Endothelial cell of umbilical vein (primary cell): ENCODE results near the gene ITGA5. TPM values are rescaled to one million over a fixed set of nuclear protein-coding genes. Genes with fewer than 3 reads are reported as not detected.

Source experiments
- BruUV-seq: library from RNA; stranded (reverse); fragments of 400-500 nt; replicated peaks from 2 replicates; lab custom pipeline; 2021; lab: Mats Ljungman, UMichigan
- CTCF ChIA-PET: fragments of 300-600, 350-600 bp; sonication (Branson Sonifier 250); formaldehyde crosslinking; loops from one replicate; lab custom pipeline; 2021; ENCODE audit warnings: antibody characterized with exemption, inconsistent platforms; lab: Charles Lee
- POLR2A ChIA-PET: fragments of 300-600, 350-600 bp; sonication (Branson Sonifier 250); formaldehyde crosslinking; loops from one replicate; lab custom pipeline; 2021; ENCODE audit warnings: antibody characterized with exemption, inconsistent platforms; lab: Charles Lee
- DNase-seq: peaks from one replicate; pipeline ENCODE4 v3.0.0-alpha.2; 2011; ENCODE audit warnings: low read depth, low spot score
- FAIRE-seq: peaks from 2 replicates; lab custom pipeline; 2011; peaks lifted over from hg19 to GRCh38; lab: Jason Lieb, UNC
- H2AFZ ChIP-seq: 2 replicates; pipeline ENCODE4 v1.6.0; 2012; ENCODE audit warnings: low read depth, low read length, control low read depth, inconsistent platforms
- H3K27ac ChIP-seq: 2 replicates; pipeline ENCODE4 v1.5.1; 2011; ENCODE audit warnings: low read depth, mild to moderate bottlenecking, control low read depth, low read length, moderate library complexity; ENCODE audit not compliant: insufficient read depth
- H3K27me3 ChIP-seq, 2 experiments: 2 replicates each; pipeline versions ENCODE4 v1.6.0 to v1.6.1; 2011; ENCODE audit warnings: low read length in 2 of 2, mixed read lengths in 1 of 2; ENCODE audit not compliant: control insufficient read depth in 2 of 2, insufficient read depth in 2 of 2
- H3K36me3 ChIP-seq, 2 experiments: 2 replicates in 1 of 2; 3 replicates in 1 of 2; pipeline ENCODE4 v1.5.1; 2011; ENCODE audit warnings: low read length in 2 of 2, mild to moderate bottlenecking in 1 of 2, moderate library complexity in 1 of 2; ENCODE audit not compliant: control insufficient read depth in 2 of 2, insufficient read depth in 2 of 2; ENCODE audit errors: extremely low read depth in 1 of 2
- H3K4me1 ChIP-seq: 3 replicates; pipeline ENCODE4 v1.5.1; 2011; ENCODE audit warnings: mild to moderate bottlenecking, low read length; ENCODE audit not compliant: control insufficient read depth, insufficient read depth; ENCODE audit errors: extremely low read depth
- H3K4me2 ChIP-seq: 2 replicates; pipeline ENCODE4 v1.6.1; 2011; ENCODE audit warnings: low read length, control low read depth, mixed read lengths; ENCODE audit not compliant: insufficient read depth
- H3K4me3 ChIP-seq, 3 experiments: fragments of 200-600 bp in 1 of 3; sonication (generic), shearing (Covaris generic) in 1 of 3; replicated peaks in 1 of 3; 2 replicates each; pipeline ENCODE4 v1.5.1; 2011 to 2016; ENCODE audit warnings: control low read depth in 3 of 3, low read length in 3 of 3, mild to moderate bottlenecking in 2 of 3, inconsistent platforms in 1 of 3, low read depth in 1 of 3, moderate library complexity in 1 of 3; ENCODE audit not compliant: insufficient read depth in 1 of 3
- H3K79me2 ChIP-seq: 2 replicates; pipeline ENCODE4 v1.6.0; 2012; ENCODE audit warnings: low read length, inconsistent platforms; ENCODE audit not compliant: control insufficient read depth, insufficient read depth
- H3K9ac ChIP-seq: replicated peaks from 2 replicates; pipeline ENCODE3; 2011; ENCODE audit warnings: low read length, control low read depth; ENCODE audit not compliant: insufficient read depth; ENCODE audit errors: extremely low read depth
- H3K9me1 ChIP-seq: replicated peaks from 3 replicates; pipeline ENCODE4 v1.6.0; 2011; ENCODE audit warnings: mild to moderate bottlenecking, low read length; ENCODE audit not compliant: control insufficient read depth, insufficient read depth; ENCODE audit errors: extremely low read depth
- H3K9me3 ChIP-seq: replicated peaks from 2 replicates; pipeline ENCODE4 v1.5.1; 2012; ENCODE audit warnings: low read length, inconsistent platforms; ENCODE audit not compliant: control insufficient read depth, insufficient read depth
- H4K20me1 ChIP-seq: replicated peaks from 2 replicates; pipeline ENCODE3; 2011; ENCODE audit warnings: mild to moderate bottlenecking, low read length; ENCODE audit not compliant: control insufficient read depth, insufficient read depth; ENCODE audit errors: extremely low read depth
- CTCF ChIP-seq, 2 donors: IDR thresholded peaks; 1 replicate in 1 of 2; 2 replicates in 1 of 2; pipeline ENCODE4 v1.5.1; 2011; ENCODE audit warnings: low read length in 2 of 2, mild to moderate bottlenecking in 2 of 2, moderate library complexity in 2 of 2, control low read depth in 1 of 2, inconsistent platforms in 1 of 2, low read depth in 1 of 2; ENCODE audit not compliant: insufficient read depth in 1 of 2; ENCODE audit errors: extremely low read depth in 1 of 2
- EZH2 ChIP-seq: IDR thresholded peaks from 2 replicates; pipeline ENCODE4 v1.6.1; 2012; ENCODE audit warnings: borderline replicate concordance, low read depth, mild to moderate bottlenecking, moderate library complexity, low read length, inconsistent platforms; ENCODE audit not compliant: severe bottlenecking
- FOS ChIP-seq: IDR thresholded peaks from 2 replicates; pipeline ENCODE4 v1.6.1; 2011; ENCODE audit warnings: mild to moderate bottlenecking, low read length, moderate library complexity, borderline replicate concordance; ENCODE audit not compliant: insufficient read depth
- GATA2 ChIP-seq: IDR thresholded peaks from 2 replicates; pipeline ENCODE4 v1.7.0; 2011; ENCODE audit warnings: low read depth, mild to moderate bottlenecking, moderate library complexity, mixed read lengths, low read length; ENCODE audit not compliant: insufficient read length, insufficient read depth
- JUN ChIP-seq: IDR thresholded peaks from 2 replicates; pipeline ENCODE4 v1.6.1; 2011; ENCODE audit warnings: borderline replicate concordance, low read depth; ENCODE audit not compliant: insufficient read length, insufficient read depth
- POLR2A ChIP-seq: IDR thresholded peaks from 2 replicates; pipeline ENCODE4 v1.6.1; 2012; ENCODE audit warnings: low read depth, mild to moderate bottlenecking, control low read depth, low read length
- POLR2AphosphoS5 ChIP-seq: IDR thresholded peaks from 2 replicates; pipeline ENCODE4 v1.6.1; 2012; ENCODE audit warnings: low read depth, mild to moderate bottlenecking, control low read depth, low read length, moderate library complexity; ENCODE audit not compliant: insufficient read depth
- dilution Hi-C: fragments of 300-500 bp; cut with MboI; formaldehyde crosslinking; loops from one replicate; pipeline ENCODE4 v1.15.0; 2019; ENCODE audit warnings: low sequenced_read_pairs; ENCODE audit not compliant: extremely low pct_ligation_motif_present
- intact Hi-C: fragments of 100-400 bp; cut with micrococcal nuclease; formaldehyde crosslinking; loops from one replicate; pipeline ENCODE4 v1.10.0; 2022
- polyA plus RNA-seq, 4 experiments: library from polyadenylated mRNA; depleted of rRNA in 3 of 4; stranded (reverse) in 3 of 4; unstranded in 1 of 4; fragments of >200 nt; gene quantifications; 2 replicates each; pipeline versions ENCODE4 v1.2.1 to v1.2.3, GENCODE V29; 2011 to 2012; ENCODE audit warnings: missing spikeins in 1 of 4
- total RNA-seq: library from RNA; stranded (reverse); gene quantifications from 2 replicates; pipeline ENCODE4 v1.2.3, GENCODE V29; 2021

Gene ITGA5
- total and polyA plus RNA-seq, 2 donors (not counting 3 experiments of a cell fraction or from before 2014, with no cell fraction given): 657 to 938 TPM

- BruUV-seq: no TSS peak
- no peaks in the 10 kb centered on the region for H3K27me3 ChIP-seq
- H3K9me1 ChIP-seq: no peaks in the 10 kb centered on the region
- H2AFZ ChIP-seq: no peak overlapping the region
- DNase-seq (no peak), FAIRE-seq (no peak)
- ChIA-PET POLR2A (no interaction called here), CTCF (interaction anchor here (0.6 to 12.1 kb wide), 8 partner anchors 9 to 83 kb away, joined by 3 to 517 read pairs (median 3); no protein-coding TSS in a partner anchor)
- H3K9me3 ChIP-seq: no peaks in the 10 kb centered on the region
- intact Hi-C loops: no loop called here
- dilution Hi-C loops: no loop called here
- no peaks in the 10 kb centered on the region for H4K20me1 ChIP-seq
- no peaks in the 10 kb centered on the region for H3K79me2 ChIP-seq
- no peak overlapping the region for H3K4me2 ChIP-seq
- no peak overlapping the region for H3K27ac ChIP-seq
- no peak overlapping the region for H3K9ac ChIP-seq
- peaks cover 4% of the 10 kb centered on the region for H3K4me1 ChIP-seq
- H3K4me3 ChIP-seq: no peak overlapping the region
- TF ChIP-seq JUN (no peak), CTCF (IDR thresholded peaks at IDR 0.05; ENCODE audit: extremely low read depth in 1 of 2, insufficient read depth in 1 of 2, low read depth in 1 of 2, low read length in 2 of 2) (no peak), POLR2A (no peak), EZH2 (no peak), POLR2AphosphoS5 (no peak), FOS (no peak), GATA2 (no peak)
- H3K36me3 ChIP-seq: no peaks in the 10 kb centered on the region
These were observed 25.1 kb upstream of the ITGA5 start for GRCh38 chr12:54444206-54444605.
